Suprapubic skin (tissue), 4 donors: Measurements from ENCODE around the gene KRT85.

Source experiments
- EP300 ChIP-seq: sonication (generic); formaldehyde crosslinking; IDR thresholded peaks from one replicate; pipeline ENCODE4 v1.6.1; 2017; ENCODE audit warnings: antibody characterized with exemption
- POLR2A ChIP-seq, 2 donors: fragments of 450-650 bp; IDR thresholded peaks; one replicate each; pipeline ENCODE4 v1.6.1; 2017; ENCODE audit warnings: antibody characterized with exemption in 2 of 2, mild to moderate bottlenecking in 2 of 2, moderate library complexity in 2 of 2
- POLR2AphosphoS5 ChIP-seq, 3 donors: sonication (generic); formaldehyde crosslinking; IDR thresholded peaks; one replicate each; pipeline ENCODE4 v1.6.1; 2017; ENCODE audit warnings: antibody characterized with exemption in 3 of 3
- TF ChIP-seq, protein P1 (sequence below), 2 donors: fragments of 200-600 bp in 1 of 2; fragments of 450-650 bp in 1 of 2; sonication (generic) in 1 of 2; IDR thresholded peaks; one replicate each; pipeline ENCODE4 v1.5.1; 2016 to 2019; ENCODE audit warnings: antibody characterized with exemption in 2 of 2, mild to moderate bottlenecking in 1 of 2, moderate library complexity in 1 of 2

DNA sequence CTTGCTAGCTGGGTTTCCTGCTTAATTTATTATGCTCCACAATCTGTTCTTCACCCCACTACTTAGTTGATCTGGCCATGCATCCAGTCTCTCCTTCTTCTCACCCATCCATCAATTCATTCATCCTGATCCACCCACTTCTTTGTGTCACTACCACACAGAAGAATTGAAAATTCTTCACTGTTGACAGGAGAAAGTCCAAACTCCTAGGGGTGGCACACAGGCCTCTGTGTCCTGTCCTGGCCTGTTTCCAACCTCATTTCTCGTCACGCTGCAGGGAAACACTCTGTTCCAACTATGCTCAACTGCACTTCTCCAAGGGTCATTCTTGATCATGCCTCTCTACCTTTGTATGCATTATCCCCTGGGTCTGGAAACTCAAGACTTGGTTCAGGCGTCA is 35.4 kb downstream of the KRT85 start:
- TF ChIP-seq, protein P1, sequence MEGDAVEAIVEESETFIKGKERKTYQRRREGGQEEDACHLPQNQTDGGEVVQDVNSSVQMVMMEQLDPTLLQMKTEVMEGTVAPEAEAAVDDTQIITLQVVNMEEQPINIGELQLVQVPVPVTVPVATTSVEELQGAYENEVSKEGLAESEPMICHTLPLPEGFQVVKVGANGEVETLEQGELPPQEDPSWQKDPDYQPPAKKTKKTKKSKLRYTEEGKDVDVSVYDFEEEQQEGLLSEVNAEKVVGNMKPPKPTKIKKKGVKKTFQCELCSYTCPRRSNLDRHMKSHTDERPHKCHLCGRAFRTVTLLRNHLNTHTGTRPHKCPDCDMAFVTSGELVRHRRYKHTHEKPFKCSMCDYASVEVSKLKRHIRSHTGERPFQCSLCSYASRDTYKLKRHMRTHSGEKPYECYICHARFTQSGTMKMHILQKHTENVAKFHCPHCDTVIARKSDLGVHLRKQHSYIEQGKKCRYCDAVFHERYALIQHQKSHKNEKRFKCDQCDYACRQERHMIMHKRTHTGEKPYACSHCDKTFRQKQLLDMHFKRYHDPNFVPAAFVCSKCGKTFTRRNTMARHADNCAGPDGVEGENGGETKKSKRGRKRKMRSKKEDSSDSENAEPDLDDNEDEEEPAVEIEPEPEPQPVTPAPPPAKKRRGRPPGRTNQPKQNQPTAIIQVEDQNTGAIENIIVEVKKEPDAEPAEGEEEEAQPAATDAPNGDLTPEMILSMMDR (IDR thresholded peaks at IDR 0.05) = no peak
- TF ChIP-seq POLR2A (IDR thresholded peaks at IDR 0.05) (no peak), POLR2AphosphoS5 (IDR thresholded peaks at IDR 0.05) (no peak), EP300 (no peak)
